NCI-H2081 treated with DMSO at 0.1 percent for 48 hours (cell line): ENCODE results near the gene LMOD3.

ENCODE experiments used
- DNase-seq: peaks from one replicate; lab custom pipeline; 2025; lab: John Stamatoyannopoulos, UW

The LMOD3 gene

GRCh38 chr3:69091389-69092029 is 30.9 kb downstream of the LMOD3 start:
- no peak for DNase-seq

GRCh38 chr3:69090021-69090420 is 32.4 kb downstream of the LMOD3 start:
- no peak for DNase-seq

- DNase-seq, result no peak
These were observed 34.3 kb downstream of the LMOD3 start for GRCh38 chr3:69088063-69088462.

DNA sequence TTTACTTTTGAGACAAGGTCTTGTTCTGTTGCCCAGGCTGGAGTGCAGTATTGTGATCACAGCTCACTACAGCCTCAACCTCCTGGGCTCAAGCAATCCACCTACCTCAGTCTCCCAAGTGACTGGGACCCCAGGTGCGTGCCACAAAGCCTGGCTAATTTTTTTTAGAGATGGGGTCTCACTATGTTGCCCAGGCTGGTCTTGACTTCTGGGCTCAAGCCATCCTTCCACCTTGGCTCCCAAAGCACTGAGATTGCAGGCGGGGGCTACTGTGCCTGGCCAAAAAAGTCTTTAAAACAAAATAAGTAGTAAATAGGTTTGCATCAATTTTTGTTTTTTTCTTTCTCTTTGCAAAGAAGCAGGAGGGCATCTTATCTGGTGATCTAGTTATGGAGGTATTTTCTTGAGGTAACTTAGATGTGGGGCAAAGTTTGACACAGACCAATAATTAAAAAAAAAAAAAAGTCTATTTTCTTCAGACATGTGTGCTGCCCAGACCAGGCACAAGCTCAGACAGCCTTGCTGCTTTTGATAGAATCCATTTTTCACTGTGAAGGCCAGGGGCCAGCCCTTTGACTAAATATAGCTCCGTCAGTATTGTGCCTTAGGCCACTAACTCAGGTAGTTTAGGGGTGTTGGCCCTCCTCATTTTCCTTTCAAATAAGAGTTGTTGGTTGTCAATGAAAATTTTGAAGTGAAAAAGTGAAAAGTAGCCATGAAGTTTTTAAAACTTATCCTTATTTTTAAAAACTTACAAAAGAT is 35.2 kb downstream of the LMOD3 start:
- DNase-seq, result no peak

- no peak for DNase-seq
These were observed 36.3 kb downstream of the LMOD3 start for GRCh38 chr3:69085833-69086722.

- no peak for DNase-seq
These were observed 37.1 kb downstream of the LMOD3 start for GRCh38 chr3:69085168-69085832.

GRCh38 chr3:69084326-69085167 is 37.8 kb downstream of the LMOD3 start, which contains the start of gene ARL6IP5:
Gene ARL6IP5, plus strand, starts transcription at chr3:69084937. Its CDS starts 111 bp downstream, at chr3:69085048.
- peak; percentile 32 for DNase-seq

DNA sequence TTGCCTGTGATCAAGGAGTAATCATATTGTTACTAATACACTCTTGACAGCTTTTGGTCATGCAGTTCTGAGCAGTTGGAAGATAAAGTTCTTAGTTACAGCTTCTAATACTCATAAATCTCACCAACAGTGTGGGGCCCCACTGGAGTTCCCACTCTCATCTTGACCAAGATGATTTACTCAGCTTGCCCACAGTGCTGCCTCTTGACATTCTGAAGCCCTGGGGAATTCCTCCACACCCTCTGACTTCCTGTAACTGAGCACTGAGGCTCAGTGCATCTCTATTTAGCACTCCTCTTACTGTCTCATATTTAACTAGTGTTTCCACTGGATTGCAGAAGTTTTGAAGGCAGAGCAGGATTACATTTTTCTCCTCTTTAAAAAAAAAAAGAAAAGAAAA is 39.6 kb downstream of the LMOD3 start:
- no peak for DNase-seq

DNA sequence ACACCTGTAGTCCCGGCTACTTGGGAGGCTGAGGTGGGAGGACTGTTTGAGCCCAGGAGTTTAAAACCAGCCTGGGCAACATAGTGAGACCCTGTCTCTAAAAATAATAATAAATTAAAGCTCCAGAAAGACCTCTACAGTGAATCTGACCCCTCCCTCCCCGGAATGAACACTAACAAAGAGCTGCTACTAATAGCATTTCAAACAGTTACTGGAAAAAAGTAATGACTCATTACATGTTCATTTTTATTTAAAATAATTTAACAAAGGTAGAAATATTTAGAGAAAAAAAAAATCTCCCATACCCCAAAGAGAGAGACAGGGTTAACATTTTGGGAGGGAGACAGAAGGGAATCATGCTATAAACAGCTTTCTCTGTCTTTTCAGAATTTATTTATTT is 40.0 kb downstream of the LMOD3 start:
- no peak for DNase-seq

DNA sequence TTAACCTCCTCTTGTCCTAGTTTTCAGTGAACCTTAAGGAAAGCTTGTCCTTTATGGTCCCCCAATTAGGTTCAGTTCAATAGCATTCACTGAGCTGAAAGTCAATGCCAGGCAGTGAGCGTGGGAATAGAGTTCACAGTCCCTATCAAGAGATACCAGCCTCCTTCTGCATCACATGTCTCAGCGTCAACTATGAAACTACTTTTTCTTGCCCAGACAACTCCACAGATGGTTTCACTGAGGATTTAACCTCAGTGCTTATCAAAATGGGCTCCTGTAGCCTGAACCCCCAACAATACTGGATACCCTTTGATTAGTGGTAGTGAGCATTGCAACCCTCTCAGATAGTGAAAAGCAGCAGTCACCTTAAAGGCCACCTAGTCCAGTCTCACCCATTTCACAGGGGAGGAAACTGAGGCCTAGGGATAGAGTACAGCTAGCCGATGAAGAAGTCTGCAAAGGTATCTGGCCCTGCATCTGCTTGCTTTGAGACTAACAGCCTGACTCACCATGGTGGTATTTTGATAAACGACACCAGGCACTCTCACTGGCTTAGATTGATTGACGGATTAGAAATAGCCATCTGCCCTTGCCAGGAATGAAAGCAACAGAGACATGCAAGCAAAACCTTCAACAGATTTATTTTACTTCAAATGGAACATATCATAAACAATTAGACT is 40.7 kb downstream of the LMOD3 start:
- DNase-seq, result no peak

DNA sequence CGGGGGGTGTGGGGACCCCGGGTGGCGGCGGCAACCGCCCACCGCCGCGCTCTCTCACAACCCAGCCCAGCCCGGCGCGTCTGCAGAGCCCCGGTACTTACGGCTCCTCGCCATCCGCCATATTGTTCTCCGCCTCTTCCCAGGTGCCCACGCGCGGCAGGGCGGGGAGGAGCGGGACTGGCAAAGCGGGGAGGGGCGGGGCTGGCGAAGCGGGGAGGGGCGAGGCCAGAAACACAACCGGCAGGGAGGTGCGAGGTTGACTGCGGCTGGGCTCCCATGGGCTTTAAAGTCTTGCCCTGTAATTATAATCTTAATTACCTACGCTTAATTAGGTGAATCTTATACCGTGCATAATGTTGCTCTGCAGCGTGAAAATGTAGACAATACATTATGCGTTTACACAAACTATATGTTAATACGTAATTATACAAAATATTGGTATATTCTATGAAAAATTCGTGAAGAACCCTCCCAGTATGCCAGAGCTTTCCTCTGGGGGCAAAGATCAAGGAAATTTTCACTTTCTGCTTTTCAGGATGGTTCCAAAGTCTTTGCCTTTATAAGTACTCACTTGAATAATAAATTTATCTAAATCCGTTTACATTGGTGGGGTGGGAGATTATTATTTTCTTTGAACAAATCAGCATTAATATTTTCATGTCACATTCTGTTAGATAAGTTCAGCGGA is 42.0 kb downstream of the LMOD3 start, which contains the start of gene UBA3:
Gene UBA3 (minus strand): TSS at position 133 of the 688 bp plus-strand sequence. CDS start 12 bp downstream, at position 121.
- DNase-seq, result peak; percentile 31

DNA sequence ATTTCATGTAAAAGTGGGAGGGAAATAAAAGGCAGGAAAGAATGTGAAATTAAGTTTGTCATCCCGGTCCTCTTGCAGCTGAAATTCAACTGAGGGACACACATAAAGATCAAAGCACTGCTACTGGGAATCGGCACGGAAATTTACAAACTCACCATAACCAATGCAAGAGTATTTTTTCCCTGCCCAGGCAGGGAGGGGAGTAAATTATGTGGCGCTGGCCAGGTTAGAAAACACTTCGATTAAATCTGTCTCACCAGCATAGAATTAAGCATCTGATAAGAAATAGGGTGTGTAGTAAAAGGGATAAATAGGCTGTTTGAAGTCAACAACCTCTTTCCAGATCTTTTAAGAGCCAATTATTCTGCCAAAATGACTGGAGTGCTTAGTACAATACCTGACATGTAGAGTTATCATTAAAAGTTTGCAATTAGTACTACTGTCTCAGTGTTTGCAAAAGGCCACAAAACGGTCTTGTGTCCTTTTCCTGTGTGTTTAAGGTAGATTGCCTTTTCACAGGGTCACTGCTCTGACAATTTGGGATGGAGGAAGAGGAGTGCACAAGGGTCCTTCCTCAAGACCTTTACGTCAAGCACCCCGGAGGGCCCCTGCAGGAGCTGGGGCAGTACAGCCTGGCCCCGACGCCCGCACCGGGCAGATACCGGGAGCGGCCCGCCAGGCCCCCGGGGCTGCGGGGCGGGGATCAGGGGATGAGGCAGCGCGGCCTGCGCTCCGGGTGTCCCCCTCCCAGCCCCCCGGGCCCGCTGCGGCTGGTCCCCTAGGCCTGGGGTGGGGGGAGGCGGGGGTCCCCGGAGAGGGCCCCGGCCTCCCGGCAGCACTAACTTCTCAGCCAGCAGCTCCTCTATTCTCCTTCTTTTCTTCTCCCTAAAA is 42.9 kb downstream of the LMOD3 start:
- no peak for DNase-seq

DNA sequence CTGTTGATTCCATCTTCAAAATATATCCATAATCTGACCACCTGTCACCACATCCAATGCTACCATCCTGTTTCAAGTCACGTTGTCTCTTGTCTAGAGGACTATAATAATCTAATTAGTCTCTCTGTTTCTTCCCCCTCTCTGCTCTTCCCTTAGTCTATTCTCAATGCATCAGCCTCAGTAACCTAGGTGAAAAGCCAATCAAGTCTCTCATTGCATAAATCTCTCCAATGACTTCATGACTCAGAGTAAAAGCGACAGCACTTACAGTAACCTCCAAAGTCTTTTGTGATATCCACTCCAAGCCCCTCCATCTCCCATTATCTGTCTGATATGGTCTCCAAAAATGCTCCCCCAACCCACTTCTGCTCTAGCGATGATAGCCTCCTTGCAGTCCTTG is 49.5 kb downstream of the LMOD3 start:
- DNase-seq, result no peak

- DNase-seq, result no peak
These were observed 56.3 kb downstream of the LMOD3 start for GRCh38 chr3:69066121-69066520.

DNA sequence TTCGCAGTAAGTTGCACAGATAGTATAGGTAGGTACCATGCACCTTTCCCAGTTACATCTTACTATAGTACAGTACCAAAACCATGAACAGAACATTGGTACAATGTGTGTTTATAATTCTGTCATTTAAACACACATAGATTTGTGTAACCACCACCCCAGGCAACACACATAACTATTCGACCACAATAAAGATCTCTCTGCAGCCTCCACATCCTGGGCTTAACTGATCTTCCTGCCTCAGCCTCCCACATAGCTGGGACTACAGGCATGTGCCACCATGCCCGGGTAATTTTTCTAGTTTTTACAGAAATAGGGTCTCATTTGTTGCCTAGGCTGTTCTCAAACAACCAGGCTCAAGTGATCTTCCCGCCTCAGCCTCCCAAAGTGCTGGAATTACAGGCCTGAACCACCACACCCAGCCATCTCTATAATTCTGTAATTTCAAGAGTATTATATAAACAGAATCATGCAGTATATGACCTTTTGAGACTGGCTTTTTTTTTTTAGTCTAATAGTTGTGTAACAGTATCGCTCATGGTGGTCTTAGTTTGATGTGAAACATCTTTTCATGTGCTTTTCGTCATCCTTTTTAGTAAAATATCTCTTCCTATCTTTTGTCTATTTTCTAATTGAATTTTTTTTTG is 57.0 kb downstream of the LMOD3 start:
- no peak for DNase-seq

DNA sequence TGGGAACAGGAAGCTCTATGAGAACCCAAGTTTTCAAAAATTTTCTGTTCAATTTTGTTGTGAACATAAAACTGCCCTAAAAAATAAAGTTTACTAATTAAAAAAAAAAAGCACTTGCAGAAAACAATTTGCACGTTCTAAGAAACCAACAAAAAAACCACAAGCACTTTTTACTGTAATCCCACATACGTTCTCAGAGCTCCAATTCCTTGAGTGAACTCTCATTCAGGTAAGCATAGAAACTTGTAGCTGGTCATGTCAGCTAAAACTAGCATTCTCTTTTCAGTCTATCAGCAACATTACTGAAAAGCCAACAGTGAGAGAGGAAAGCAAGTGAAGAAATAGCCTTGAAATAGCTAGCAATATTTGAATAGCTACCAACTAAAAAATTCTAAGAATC is 58.8 kb downstream of the LMOD3 start:
- DNase-seq, result no peak

DNA sequence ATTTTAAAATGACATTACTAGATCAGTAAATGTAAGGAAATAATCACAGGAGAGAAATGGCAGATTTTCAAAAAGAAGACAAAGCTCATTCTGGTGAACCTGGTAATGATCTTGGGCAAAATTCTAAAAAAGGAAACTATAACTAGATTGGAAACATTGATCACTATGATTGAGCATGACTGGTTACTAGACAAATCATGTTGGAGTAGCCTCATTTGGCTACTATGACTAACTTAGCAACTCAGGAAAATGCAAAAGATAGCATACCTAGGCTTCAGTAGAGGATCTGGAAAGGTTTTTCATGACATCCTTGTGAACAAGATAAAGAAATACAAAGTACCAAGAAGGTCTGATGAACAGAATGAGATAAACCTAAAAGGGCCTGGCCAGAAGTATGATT is 62.7 kb downstream of the LMOD3 start:
- no peak for DNase-seq

GRCh38 chr3:69058947-69059224 is 63.5 kb downstream of the LMOD3 start:
- no peak for DNase-seq
